ENCODE data around the gene RNF128. TPM values are rescaled to one million over a fixed set of nuclear protein-coding genes. Genes with fewer than 3 reads are reported as not detected.
"Not testable (repeated sequence)": the region's sequence is repeated elsewhere in the genome, so short reads cannot be mapped to it uniquely, and the experiment has no call there.

The RNF128 gene
- total RNA-seq, 1 experiment from 2014 or later: 1.8 TPM

GRCh38 chrX:106748377-106748776 is 21.9 kb downstream of the RNF128 start:
- no peak for DNase-seq (ENCODE audit: low read depth)

DNA sequence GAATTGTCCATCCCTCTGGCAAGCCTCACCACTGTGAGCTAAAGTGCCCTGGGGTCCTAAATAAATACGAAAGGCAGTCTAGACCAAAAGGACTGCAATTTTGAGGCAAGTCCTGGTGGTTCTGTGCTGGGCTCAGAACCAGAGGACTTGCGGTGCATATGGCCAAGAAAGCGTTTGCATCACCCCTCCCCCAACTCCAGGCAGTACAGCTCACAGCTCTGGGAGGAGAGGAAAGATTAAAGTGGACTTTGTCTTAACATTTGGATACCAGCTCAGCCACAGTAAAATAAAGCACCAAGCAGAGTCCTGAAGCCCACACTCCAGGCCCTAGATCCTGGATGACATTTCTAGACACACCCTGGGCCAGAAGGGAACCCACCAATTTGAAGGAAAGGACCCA is 24.9 kb downstream of the RNF128 start:
- no peak for DNase-seq (ENCODE audit: low read depth)

- DNase-seq (ENCODE audit: low read depth): peak; percentile 0
These were observed 25.7 kb downstream of the RNF128 start for GRCh38 chrX:106752101-106752678.

DNA sequence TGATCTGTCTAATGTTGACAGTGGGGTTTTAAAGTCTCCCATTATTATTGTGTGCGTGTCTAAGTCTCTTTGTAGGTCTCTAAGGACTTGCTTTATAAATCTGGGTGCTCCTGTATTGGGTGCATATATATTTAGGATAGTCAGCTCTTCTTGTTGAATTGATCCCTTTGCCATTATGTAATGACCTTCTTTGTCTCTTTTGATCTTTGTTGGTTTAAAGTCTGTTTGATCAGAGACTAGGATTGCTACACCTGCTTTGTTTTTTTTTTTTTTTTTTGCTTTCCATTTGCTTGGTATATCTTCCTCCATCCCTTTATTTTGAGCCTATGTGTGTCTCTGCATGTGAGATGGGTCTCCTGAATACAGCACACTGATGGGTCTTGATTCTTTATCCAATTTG is 42.8 kb downstream of the RNF128 start:
- DNase-seq (ENCODE audit: low read depth): not testable (repeated sequence)

GRCh38 chrX:106774981-106775380 is 48.5 kb downstream of the RNF128 start:
- no peak for DNase-seq (ENCODE audit: low read depth)

- DNase-seq (ENCODE audit: low read depth): no peak
These were observed 53.8 kb downstream of the RNF128 start for GRCh38 chrX:106780264-106780663.

- no peak for DNase-seq (ENCODE audit: low read depth)
These were observed 54.3 kb downstream of the RNF128 start for GRCh38 chrX:106780664-106781377.

- no peak for DNase-seq (ENCODE audit: low read depth)
These were observed 57.2 kb downstream of the RNF128 start for GRCh38 chrX:106783716-106784115.

- no peak for DNase-seq (ENCODE audit: low read depth)
These were observed 65.0 kb downstream of the RNF128 start for GRCh38 chrX:106791495-106791894.

GRCh38 chrX:106802063-106802387 is 75.5 kb downstream of the RNF128 start:
- DNase-seq (ENCODE audit: low read depth): no peak

DNA sequence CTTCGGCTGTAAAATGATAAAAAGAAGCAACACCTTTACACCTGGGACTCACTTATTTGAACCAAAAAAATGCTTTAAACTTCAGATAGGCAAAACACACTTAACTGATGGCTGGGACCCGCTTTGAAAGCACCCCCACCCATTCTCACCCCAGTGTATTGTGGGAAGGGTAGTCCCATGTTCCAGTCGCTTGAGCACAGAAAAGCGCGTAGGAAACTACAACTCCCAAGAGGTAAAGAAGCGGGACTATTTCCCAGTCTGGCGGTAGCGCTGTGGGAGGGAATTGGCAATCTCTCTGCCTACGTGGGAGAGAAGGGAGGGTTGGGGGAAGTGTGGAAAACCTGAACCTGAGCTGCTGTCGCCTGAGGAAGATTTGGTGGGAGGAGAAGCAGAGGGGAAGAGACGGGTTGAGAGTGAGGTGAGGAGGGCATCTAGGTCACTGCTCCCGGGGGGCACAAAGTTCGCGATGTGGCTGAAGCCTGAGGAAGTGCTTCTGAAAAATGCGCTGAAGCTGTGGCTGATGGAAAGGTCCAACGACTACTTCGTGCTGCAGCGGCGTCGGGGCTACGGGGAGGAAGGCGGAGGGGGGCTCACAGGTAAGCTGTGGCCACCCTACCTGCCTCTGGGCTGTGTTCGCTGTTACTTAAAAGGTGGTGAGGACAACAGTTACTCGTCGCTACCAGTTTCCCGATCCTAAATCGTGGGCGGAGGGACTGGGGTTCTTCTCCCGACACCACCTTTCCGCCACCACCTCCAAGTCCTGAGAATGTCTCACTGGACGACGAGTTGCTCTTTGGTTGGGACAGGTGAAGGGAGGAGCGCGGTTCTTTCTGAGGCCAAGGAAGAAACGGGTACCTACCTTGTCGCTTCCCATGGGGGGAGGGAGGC is 76.1 kb downstream of the RNF128 start, which contains the start of gene TBC1D8B:
Gene TBC1D8B, plus strand, starts transcription at position 286 of the 888 bp plus-strand sequence. Its CDS starts 181 bp downstream, at position 467.
- DNase-seq (ENCODE audit: low read depth): peak; percentile 88

GRCh38 chrX:106811131-106811910 is 84.8 kb downstream of the RNF128 start:
- no peak for DNase-seq (ENCODE audit: low read depth)

GRCh38 chrX:106812930-106813329 is 86.4 kb downstream of the RNF128 start:
- DNase-seq (ENCODE audit: low read depth): peak; percentile 11

DNA sequence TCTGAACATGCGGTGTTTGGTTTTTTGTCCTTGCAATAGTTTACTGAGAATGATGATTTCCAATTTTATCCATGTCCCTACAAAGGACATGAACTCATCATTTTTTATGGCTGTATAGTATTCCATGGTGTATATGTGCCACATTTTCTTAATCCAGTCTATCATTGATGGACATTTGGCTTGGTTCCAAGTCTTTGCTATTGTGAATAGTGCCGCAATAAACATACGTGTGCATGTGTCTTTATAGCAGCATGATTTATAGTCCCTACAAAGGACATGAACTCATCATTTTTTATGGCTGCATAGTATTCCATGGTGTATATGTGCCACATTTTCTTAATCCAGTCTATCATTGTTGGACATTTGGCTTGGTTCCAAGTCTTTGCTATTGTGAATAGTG is 87.6 kb downstream of the RNF128 start:
- DNase-seq (ENCODE audit: low read depth): not testable (repeated sequence)

Other genes with a start within 250 kb of the RNF128 start
- gene RADX, start 114.7 kb upstream of the RNF128 start, total RNA-seq (2014; rRNA removed; shearing (Covaris generic)): not detected in 2 replicates
- 1.7 and 4.8 TPM in 2 replicates for gene TBC1D8B, start 76.0 kb downstream of the RNF128 start, total RNA-seq (2014; rRNA removed; shearing (Covaris generic))
- gene RIPPLY1, start 176.6 kb downstream of the RNF128 start, total RNA-seq (2014; rRNA removed; shearing (Covaris generic)): not detected in 2 replicates
- gene CLDN2, start 193.7 kb downstream of the RNF128 start, total RNA-seq (2014; rRNA removed; shearing (Covaris generic)): not detected in 2 replicates

Measured in Daoy (cell line).